GM21529 (cell line): ENCODE data around the gene S100Z.
"Not testable (repeated sequence)": the region's sequence is repeated elsewhere in the genome, so short reads cannot be mapped to it uniquely, and the experiment has no call there.

Experiments used
- ATAC-seq: cut with Tn5 transposase; IDR thresholded peaks from one replicate; pipeline ENCODE4 v1.9.1; 2021; ENCODE audit not compliant: unreplicated experiment

S100Z gene

DNA sequence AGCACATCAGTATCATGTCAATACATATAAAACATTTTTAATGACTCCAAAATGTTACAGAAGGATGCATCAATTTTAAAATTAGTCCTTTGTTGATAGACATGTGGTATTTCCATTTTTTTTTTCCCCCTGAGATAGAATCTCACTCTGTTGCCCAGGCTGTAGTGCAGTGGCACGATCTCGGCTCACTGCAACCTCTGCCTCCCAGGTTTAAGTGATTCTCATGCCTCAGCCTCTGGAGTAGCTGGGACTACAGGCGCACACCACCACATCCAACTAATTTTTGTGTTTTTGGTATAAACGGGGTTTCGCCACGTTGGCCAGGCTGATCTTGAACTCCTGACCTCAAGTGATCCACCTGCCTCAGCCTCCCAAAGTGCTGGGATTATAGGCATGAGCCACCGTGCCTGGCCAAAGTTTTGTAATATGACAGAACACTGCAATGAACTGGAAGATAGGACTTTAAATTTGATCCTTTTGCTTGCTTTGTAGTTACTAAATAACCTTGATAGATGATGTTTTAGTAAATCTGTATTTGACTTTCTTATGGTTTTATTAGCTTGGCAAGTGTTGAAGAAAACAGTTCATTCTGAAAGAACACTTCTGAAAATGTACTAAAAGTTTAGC, 27.6 kb upstream of the S100Z start:
- ATAC-seq = not testable (repeated sequence)

DNA sequence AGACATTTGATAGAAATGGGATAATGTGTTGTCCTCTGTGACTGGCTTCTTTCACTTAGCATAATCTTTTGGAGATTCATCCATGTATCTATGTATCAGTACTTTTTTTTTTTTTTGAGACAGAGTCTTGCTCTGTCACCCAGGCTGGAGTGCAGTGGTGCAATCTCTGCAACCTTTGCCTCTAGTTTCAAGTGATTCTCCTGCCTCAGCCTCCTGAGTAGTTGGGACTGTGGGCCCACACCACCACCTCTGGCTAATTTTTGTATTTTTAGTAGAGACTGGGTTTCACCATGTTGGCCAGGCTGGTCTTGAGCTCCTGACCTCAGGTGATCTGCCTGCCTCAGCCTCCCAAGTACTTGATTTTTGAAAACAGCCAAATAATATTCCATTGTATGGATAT, 23.4 kb upstream of the S100Z start:
- not testable (repeated sequence) for ATAC-seq

DNA sequence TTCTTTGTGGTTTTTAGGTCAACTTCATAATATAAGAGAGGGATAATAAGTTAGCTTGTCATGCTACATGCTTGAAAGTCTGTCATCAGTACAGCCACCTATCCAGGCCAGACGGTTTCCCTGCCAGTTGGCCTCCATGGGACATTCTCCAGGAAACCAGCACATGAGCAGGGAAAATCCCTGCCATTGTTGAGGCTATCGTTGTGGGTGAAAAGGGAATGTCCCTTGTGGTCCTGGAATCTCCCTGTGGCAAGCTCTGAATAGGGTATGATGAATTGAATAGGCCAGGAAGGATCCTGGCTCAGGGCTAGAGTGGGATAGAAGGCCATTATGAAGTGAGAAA, 18.7 kb upstream of the S100Z start:
- no peak for ATAC-seq

DNA sequence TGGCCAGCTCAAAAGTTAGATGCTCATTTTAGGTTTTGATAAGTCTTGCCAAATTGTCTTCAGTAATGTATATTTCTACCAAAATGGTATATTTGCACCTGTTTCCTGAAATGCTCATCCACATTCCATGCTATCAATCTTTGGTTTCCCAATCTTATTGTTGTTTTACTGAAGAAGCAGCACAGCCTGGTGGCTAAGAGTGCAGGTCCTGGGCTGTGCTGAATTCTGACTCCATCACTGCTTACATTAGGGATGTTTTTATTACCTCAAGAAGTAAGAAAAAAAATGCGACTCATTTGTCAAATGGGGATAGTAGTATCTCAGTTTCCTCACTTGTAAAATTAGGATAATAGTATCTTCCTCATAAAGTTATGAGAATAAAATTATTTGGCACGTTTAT, 13.6 kb upstream of the S100Z start:
- ATAC-seq = no peak

DNA sequence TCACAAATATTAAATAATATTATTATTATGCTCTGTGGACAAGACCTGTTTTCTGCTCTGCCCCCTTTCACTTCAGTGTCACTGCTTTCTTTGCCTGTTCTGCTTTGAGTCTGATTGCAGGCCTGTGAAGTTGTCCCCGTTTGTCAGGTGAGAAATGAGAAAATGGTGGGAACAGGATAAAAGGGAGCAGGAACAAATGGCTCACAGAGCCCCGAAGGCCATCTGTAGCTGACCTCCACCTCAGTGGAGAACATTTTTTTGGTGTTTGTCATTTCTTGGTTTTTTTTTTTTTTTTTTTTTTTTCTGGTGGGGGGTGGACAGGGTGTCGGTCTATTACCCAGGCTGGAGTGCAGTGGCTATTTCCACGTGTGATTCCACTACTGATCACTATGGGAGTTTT, 13.2 kb upstream of the S100Z start:
- ATAC-seq = no peak

DNA sequence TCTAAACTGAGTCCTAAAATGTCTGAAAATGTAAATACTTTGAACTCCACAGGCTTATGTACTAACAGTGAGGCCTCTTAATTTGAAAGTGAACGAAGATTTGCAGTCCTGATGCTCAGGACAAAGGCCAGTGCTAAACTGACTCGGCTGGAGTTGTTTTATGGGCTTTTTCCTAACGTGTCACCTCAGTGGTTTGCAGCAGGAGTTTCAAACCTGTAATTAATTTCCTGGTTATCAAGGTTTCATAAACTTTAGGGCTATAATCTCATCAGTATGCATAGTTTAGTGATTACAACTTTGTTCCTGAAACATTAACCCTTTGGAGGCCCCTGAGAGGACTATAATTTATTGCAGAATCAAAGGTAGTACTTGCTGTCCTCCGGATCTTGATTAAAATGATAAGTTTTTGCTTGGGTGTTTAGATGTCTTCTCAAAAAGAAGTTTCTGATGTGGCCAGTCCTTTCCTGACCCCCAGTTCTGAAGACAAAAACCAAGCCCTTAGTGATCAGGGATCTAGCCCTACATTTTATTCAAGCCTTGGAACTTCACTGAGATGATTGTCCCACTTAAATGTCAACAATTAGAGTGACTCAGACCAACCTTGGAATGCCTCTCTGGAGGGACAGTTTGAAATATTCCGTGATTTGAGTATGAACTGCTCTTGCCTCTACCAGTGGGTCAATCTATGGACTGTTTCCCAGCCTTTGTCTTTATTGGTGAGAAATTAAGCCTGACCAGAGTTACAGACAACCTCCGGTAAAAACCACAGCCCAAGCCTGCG, 11.1 kb upstream of the S100Z start:
- ATAC-seq = no peak

DNA sequence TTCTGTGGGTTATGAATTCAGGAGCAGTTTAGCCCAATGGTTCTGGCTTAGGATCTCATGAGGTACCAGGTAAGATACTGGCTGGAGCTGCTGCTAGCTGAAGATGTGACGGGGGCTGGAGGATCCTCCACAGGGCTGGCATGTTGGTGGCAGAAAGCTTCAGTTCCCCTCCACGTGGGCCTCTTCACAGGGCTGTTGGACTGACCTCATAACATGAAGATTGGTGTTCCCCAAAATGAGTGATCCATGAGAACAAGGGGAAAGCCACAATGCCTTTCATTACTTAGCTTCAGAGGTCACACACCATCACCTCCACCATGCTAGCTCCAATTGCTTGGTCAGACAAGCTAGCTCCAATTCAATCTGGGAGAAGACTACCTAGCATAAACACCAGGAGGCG, 8.5 kb upstream of the S100Z start:
- ATAC-seq = no peak

- ATAC-seq = no peak
Observed at GRCh38 chr5:76845890-76846289, 3.9 kb upstream of the S100Z start.

GRCh38 chr5:76850543-76851145, 830 bp downstream of the S100Z start:
- no peak for ATAC-seq

DNA sequence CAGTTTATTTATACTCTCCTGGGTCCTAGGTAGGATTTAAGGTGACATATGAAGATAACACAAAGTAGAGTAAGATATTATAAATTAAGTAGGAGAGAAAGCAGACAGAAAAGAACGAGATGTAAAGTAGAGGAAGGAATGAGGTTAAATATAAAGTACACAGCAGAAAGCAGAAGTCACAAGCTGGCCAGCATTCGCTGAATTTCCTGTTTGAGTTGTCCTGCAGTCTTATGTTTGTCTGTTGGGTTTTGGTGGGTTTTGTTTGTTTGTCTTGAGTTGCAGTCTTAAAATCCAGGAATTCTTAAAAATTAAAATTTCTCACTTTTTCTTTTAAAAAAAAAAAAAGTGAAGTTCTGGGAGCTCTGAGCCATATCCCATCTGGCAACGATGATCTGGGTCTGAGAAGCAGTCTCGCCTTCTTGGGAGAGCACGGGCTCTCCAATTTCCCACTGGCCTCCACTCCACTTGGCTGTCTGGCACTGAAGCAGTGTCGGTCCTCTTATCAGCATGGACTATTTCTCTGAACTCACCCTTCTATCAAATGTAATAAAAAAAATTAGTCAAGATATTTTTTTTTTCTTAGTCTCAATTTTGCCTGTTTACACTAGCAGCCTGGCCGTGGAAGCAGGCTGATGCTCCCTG, 2.0 kb downstream of the S100Z start:
- no peak for ATAC-seq

DNA sequence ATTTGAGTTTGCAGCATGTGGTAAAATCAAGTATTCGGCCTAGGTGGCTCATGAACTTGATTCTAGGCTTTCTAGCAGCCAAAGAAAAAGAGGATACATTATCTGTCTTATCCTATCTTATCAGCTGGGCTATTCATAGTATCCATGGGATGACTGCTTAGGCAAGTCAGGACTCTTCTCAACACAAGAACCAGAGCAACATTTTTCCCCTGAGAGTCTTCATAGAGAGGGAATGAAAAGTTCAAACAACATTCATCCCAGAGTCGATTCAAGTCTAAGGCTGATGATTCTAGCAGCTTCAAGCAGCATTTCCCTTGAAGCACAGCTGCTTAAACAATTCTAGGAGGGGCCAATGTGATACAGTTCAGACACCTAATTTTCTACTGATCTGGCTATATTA, 3.0 kb downstream of the S100Z start:
- ATAC-seq = no peak

DNA sequence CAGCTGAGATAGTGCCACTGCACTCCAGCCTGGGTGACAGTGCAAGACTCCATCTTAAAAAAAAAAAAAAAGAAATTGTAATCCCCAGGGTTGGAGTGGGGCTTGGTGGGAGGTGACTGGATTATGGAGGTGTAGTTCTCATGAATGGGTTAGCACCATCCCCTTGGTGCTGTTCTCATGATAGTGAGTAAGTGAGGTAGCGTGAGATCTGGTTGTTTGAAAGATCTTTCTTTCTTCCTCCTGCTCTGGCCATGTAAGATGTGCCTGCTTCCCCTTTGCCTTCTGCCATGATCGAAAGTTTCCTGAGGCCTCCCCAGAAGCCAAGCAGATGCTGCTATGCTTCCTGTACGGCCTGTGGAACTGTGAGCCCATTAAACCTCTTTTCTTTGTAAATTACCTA, 3.9 kb downstream of the S100Z start:
- not testable (repeated sequence) for ATAC-seq

DNA sequence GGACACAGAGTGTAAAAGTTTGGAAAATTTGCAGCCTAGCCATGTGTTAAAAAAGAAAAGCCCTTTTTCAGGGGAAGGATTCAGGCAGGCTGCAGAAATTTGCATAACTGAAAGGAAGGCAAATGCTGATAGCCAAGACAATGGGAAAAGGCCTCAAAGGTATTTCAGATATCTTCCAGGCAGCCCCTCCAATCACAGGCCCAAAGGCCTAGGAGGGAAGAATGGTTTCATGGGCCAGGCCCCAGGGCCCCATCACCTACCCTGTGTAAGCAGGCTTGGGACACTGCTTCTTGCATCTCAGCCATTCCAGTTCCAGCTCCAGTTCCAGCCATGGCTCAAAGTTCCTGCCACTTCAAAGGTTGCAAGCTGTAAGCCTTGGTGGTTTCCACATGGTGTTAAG, 4.8 kb downstream of the S100Z start:
- ATAC-seq = no peak

GRCh38 chr5:76855501-76855900, 5.7 kb downstream of the S100Z start:
- ATAC-seq = not testable (repeated sequence)

- ATAC-seq = no peak
Observed at GRCh38 chr5:76855961-76856360, 6.1 kb downstream of the S100Z start.

DNA sequence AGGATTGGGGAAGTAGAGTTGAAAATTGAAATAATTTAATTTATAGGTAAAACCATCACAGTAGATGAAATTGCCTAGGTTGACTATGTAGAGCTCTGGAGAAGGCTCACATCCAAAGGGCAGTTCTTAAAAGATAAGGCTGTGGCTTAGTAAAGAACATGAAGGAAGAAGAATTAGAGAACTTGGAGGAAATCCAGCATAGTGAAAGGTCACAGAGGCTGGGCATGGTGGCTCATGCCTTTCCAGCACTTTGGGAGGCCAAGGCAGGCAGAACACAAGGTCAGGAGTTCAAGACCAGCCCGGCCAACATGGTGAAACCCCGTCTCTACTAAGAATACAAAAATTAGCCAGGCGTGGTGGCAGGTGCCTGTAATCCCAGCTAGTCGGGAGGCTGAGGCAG, 7.0 kb downstream of the S100Z start:
- not testable (repeated sequence) for ATAC-seq

GRCh38 chr5:76859591-76860247, 9.9 kb downstream of the S100Z start:
- no peak for ATAC-seq

DNA sequence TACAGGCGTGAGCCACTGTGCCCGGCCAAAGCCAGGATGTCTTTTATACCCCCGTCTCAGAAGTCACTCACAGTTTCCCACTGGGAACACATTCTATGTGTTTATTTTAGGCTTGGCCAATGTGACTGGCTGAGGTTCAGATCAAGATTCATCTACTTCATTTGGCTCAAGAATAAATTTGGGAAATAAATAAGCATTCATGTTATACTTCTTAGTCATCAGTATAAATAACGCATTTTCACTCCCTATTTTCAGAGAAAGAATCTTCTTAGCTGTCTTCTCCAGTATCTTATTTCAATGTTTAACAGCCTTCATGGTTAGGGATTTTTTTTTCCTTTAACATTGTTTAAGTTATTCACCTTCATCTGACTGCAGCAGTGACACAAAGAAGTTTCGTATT, 11.8 kb downstream of the S100Z start:
- no peak for ATAC-seq

GRCh38 chr5:76863001-76863400, 13.2 kb downstream of the S100Z start:
- ATAC-seq = no peak

DNA sequence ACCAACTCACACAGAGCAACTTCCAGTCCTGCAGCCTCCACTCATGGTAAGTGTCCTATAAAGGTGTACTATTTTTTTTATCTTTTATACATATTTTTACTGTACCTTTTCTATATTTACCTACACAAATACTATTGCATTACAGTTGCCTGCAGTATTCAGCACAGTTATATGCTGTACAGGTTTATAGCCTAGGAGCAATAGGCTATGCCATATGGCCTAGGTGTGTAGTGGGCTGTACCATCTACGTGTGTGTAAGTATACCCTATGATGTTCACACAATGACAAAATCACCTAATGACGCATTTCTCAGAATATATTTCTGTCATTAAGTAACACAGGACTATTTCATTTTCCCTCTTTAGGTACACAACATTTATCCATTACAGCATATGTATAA, 16.7 kb downstream of the S100Z start:
- no peak for ATAC-seq

DNA sequence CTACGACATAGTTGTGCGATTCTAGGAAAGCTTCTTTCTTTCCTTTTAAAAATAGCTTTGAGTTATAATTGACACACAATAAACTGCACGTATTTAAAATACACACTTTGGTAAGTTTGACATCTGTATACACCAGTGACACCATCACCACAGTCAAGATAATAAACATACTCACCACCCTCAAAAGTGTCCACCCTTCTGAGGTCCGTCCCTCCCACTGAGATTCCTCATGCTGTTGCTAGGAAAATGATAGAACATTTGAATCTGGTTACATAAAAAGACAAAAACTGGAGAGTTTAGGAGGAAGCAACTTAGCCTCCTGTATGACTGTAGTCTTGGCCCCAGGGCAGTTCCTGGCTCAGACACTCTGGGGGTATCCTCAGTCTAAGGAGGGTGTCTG, 17.2 kb downstream of the S100Z start:
- no peak for ATAC-seq
